Left lung (tissue), 10 donors: ENCODE data around the gene EHBP1. TPM values are rescaled to one million over a fixed set of nuclear protein-coding genes. Genes with fewer than 3 reads are reported as not detected.
"Not testable (repeated sequence)": the region's sequence is repeated elsewhere in the genome, so short reads cannot be mapped to it uniquely, and the experiment has no call there.

Experiments
- ATAC-seq: fragments of 200-7000 bp; cut with Tn5 transposase; one replicate; pipeline ENCODE4 v1.9.1; 2020; ENCODE audit warnings: moderate library complexity
- DNase-seq, 4 donors: peaks; one replicate each; pipeline ENCODE4 v3.0.0-alpha.2; 2013 to 2020
- H3K27ac ChIP-seq, 2 donors: fragments of 200-600 bp; sonication (generic) in 1 of 2; one replicate each; pipeline versions ENCODE4 v1.5.0 to v1.8.0; 2020 to 2021
- H3K27me3 ChIP-seq, 2 donors: fragments of 200-600 bp; sonication (generic) in 1 of 2; one replicate each; pipeline versions ENCODE4 v1.5.0 to v1.8.0; 2020 to 2021
- H3K36me3 ChIP-seq, 2 donors: fragments of 200-600 bp; sonication (generic) in 1 of 2; one replicate each; pipeline versions ENCODE4 v1.5.0 to v1.8.0; 2020 to 2021
- H3K4me1 ChIP-seq, 2 donors: fragments of 200-600 bp; one replicate each; pipeline ENCODE4 v1.8.0; 2021
- H3K4me3 ChIP-seq, 2 donors: fragments of 200-600 bp; sonication (generic) in 1 of 2; one replicate each; pipeline versions ENCODE4 v1.5.0 to v1.8.0; 2020 to 2021; ENCODE audit warnings: mild to moderate bottlenecking in 1 of 2
- H3K9me3 ChIP-seq, 2 donors: fragments of 200-600 bp; sonication (generic) in 1 of 2; one replicate each; pipeline versions ENCODE4 v1.5.0 to v1.8.0; 2020 to 2021
- CTCF ChIP-seq, 2 donors: fragments of 200-600 bp; sonication (generic) in 1 of 2; IDR thresholded peaks; one replicate each; pipeline versions ENCODE4 v1.5.0 to v1.8.0; 2021; ENCODE audit warnings: antibody characterized with exemption in 2 of 2
- intact Hi-C, 2 donors: fragments of 100-400 bp; cut with DNase I; formaldehyde crosslinking; loops; one replicate each; pipeline versions ENCODE4 v1.11.2 to v1.14.2; 2022
- polyA plus RNA-seq, 6 donors: library from polyadenylated mRNA; unstranded; fragments of 120-200 nt; gene quantifications; one replicate each; pipeline ENCODE4 v1.2.1, GENCODE V29; 2013; ENCODE audit not compliant: insufficient read length in 6 of 6
- total RNA-seq, 2 donors: library from RNA; stranded (reverse); fragmentation: NEBNext Ultra II Directional; extraction: Animal tissue kit (Norgen Biotek cat#: 25700); gene quantifications; one replicate each; pipeline ENCODE4 v1.2.1, GENCODE V29; 2021
- donor health status: DM: no; HTN: yes; CAD: no.
- donor health status: DM: no; HTN: no; CAD: no.

The EHBP1 gene
- total and polyA plus RNA-seq, 8 donors = 35.4 to 48.9 (median 38.9) TPM

GRCh38 chr2:62745891-62746481 is 40.5 kb downstream of the EHBP1 start:
- TF ChIP-seq CTCF (IDR thresholded peaks at IDR 0.05) = no peak
- DNase-seq (no peak), ATAC-seq (no peak)
- Histone ChIP-seq H3K4me1 (no peaks in the 10 kb centered on the region), H3K27me3 (no peaks in the 10 kb centered on the region), H3K36me3 (peaks cover 0 to 3% of the 10 kb centered on the region in 2 donors), H3K27ac (no peak overlapping the region), H3K4me3 (no peak overlapping the region), H3K9me3 (peaks cover 0 to 1% of the 10 kb centered on the region in 2 donors)
- intact Hi-C loops = no loop called here

DNA sequence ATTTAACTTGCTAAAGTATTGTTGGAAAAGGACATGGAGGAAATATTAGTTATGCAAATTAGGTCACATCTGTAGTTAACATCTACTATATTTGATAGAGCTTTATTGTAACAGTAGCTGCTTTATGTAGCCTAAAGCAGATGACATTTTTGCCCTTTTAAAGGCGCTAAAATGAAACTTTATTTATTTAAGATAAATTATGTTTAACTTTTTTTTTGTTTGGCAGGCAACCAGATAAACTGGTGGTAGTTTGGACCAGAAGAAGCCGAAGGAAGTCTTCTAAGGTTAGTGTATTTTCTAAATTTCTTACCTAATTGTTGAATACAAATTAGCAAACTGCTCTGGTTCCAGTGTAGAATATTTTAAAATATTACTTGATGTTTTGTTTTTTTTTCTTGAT is 41.7 kb downstream of the EHBP1 start:
- peaks cover 0 to 1% of the 10 kb centered on the region in 2 donors for H3K9me3 ChIP-seq
- ATAC-seq = no peak
- intact Hi-C loops = no loop called here

GRCh38 chr2:62747876-62748275 is 42.4 kb downstream of the EHBP1 start:
- Histone ChIP-seq H3K36me3 (peaks cover 0 to 3% of the 10 kb centered on the region in 2 donors), H3K27me3 (no peaks in the 10 kb centered on the region), H3K27ac (no peak overlapping the region), H3K4me3 (no peak overlapping the region), H3K4me1 (no peaks in the 10 kb centered on the region), H3K9me3 (peaks cover 0 to 1% of the 10 kb centered on the region in 2 donors)
- TF ChIP-seq CTCF (IDR thresholded peaks at IDR 0.05) = no peak
- intact Hi-C loops = no loop called here
- ATAC-seq = no peak
- no peak for DNase-seq

More for the DNA sequence above, 41.7 kb downstream of the EHBP1 start:
- no peak overlapping the region for H3K27ac ChIP-seq
- H3K4me3 ChIP-seq = no peak overlapping the region
- H3K27me3 ChIP-seq = no peaks in the 10 kb centered on the region
- no peaks in the 10 kb centered on the region for H3K4me1 ChIP-seq
- no peak for TF ChIP-seq CTCF (IDR thresholded peaks at IDR 0.05)
- H3K36me3 ChIP-seq = peaks cover 0 to 3% of the 10 kb centered on the region in 2 donors
- no peak for DNase-seq

- H3K4me1 ChIP-seq, ATAC-seq, DNase-seq, H3K27ac ChIP-seq, H3K4me3 ChIP-seq, H3K9me3 ChIP-seq, intact Hi-C loops, H3K36me3 ChIP-seq, H3K27me3 ChIP-seq: not testable (repeated sequence)
These were observed 43.6 kb downstream of the EHBP1 start for GRCh38 chr2:62749111-62749510.

GRCh38 chr2:62757029-62757428 is 51.5 kb downstream of the EHBP1 start:
- H3K36me3 ChIP-seq = no peaks in the 10 kb centered on the region
- no peak for ATAC-seq
- TF ChIP-seq CTCF (IDR thresholded peaks at IDR 0.05) = no peak
- intact Hi-C loops = no loop called here
- no peak overlapping the region for H3K4me3 ChIP-seq
- H3K9me3 ChIP-seq = peaks cover 0 to 2% of the 10 kb centered on the region in 2 donors
- H3K27me3 ChIP-seq = no peaks in the 10 kb centered on the region
- no peaks in the 10 kb centered on the region for H3K4me1 ChIP-seq
- H3K27ac ChIP-seq = no peak overlapping the region
- DNase-seq = no peak

DNA sequence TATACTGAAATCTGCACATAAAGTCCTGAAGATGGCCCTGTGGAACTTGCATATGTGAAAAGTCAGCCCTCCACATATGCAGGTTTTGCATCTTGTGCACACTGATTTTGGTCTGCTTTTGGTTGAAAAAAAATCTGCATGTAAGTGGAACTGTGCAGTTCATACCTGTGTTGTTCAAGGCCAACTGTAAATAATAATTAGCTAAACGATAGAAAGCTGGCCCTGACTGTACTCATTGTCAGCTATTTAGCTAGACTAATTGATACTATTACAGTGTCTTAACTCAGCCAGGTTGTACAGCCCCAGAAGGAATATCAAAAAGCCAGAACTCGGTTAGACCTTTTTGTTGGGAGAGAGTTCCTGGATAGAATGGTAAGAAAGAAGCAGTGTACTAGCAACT is 54.5 kb downstream of the EHBP1 start:
- Histone ChIP-seq H3K4me1 (no peaks in the 10 kb centered on the region), H3K4me3 (no peak overlapping the region), H3K27ac (no peak overlapping the region), H3K36me3 (no peaks in the 10 kb centered on the region), H3K9me3 (no peaks in the 10 kb centered on the region), H3K27me3 (no peaks in the 10 kb centered on the region)
- intact Hi-C loops = no loop called here
- no peak for DNase-seq
- ATAC-seq = no peak
- no peak for TF ChIP-seq CTCF (IDR thresholded peaks at IDR 0.05)
